Measurements from ENCODE around the gene RNF126.

The RNF126 gene

DNA sequence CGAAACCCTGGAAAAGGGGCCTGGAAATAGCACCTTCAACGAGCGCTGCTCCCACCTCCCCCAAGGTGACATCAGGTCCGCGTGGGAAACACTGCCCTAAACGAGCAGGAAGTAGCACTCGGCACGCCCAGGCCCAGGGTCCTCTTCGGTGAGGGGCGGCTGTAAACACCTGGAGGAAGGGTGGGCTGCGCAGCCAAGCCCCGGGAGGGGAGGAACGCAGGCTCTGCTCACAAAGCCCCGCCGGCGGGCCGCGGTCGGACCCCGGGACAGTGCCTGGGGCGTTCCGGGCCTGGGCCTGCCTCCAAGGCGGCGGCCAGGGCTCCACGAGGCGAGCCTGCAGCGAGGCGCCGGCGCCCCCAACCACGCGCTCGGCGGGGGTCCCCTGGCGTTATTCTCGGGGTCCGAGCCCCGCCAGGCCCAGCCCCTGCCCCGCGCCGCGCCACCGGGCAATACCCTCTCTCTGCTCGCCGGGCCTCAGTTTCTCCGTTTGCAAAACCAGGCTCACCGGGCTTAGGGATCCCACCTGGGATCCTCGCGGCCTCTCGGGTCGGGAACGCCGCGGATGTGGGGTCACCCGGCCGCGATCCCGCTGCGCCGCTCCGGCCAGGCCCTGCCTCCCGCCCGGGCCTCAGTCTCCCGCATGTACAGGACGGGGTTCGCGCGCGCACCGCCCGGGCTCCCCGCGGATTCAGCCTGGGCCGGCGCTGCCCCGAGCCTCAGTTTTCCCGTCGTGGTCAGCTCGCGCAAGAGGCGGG is 630 bp downstream of the RNF126 start:
- peak; percentile 83 for DNase-seq

DNA sequence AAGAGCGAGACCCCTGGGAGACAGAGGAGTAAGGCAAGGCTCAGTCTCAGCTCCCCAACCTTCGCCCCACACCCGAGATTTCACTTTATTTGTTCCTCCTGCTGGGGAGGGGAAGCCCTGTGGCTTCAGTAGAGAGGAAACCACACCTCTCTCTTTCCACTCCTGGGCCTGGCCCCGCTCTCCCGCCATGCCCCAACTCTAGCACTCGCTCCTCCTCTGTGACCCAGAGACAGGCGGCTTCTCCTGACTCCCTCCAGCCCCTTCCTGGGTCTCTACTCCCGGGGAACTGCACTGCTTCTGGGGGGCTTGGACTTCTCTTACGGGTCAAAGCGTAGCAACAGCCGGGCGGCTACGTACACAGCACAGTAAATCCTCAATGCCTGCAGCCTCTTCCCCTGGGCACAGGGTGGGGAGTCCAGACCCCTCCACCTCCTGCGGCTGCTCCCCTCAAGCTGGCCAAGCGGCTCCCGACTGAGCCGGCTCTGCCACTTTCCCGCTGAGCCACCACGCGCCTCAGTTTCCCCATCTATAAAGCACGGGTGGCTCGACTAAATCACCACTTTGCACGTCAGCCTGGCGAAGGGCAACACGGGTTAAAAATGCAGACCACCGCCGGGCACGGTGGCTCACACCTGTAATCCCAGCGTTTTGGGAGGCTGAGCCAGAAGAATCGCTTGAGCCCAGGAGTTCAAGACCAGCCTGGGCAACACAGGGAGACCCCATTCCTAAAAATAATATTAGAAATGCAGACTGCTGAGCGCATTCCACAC is 1.4 kb downstream of the RNF126 start:
- DNase-seq = peak; percentile 84

DNA sequence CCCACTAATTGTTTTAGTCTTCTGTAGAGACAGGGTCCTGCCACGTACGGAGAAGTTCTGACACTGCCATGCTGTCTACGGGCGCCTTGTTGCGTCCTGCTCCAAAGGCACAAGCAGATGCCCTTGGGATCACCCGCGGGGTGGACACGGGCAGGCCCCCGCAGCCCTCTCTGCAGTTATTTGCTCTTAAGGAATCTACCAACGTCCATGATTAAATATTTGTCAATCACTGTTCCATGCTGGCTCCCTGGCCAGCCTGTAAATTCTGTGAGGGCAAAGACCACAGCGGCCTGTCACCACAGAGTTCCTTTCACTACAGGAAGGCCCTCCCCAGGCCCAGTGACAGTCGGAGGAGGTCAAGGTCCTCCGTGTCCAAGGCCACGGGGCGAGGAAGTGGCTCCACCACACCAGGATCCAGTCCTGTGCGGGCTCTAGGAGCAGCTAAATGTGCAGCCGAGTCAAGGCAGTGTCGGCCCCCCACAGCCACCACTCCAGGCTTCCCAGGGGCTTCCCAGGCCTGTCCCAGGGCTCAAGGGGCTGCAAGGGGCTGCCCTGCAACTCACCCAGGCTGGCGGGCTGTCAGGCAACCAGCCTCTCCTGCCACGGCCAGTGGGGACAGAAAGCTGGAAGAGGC is 2.1 kb downstream of the RNF126 start:
- DNase-seq = no peak

DNA sequence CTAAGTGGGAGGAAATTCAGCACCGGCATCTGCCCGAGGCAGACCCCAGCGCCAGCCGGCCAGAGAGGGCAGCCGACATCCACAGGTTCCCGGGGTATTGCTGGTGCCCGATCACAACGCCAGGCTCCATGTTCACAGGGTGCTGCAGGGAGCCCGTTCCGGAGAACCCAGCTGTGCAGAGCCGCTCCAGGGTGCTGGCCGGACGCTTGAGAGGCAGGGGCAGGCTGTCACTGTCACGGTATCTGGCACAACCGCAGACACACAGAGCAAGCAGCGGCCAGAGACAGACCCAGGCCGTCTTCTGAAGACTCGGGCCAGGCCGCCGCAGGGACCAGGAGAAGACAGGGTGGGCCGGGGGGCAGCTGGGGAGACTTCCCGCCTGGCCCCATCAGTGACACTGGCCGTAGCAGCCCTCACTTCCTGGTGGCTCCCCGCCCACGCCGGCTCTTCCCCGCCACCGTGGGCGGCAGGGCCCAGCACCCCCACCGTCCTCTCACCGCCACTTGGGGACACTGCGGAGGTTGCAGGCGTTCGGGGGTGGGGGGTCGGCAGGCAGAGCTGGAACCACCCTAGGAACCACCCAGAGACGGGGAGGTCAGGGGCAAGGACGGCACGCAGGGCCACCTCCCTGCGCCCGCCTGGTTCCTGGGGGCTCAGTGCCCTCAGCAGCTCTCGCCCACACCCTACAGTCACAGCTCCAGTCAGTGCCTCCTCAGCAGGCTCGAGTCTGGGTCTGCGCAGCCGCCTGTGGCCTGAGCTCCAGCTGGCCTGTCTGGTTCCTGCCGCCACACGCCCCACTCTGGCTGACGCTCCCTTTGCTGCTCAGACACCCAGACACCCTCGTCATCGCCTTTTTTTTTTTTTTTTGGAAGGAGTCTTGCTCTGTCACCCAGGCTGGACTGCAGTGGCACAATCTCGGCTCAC is 3.8 kb downstream of the RNF126 start:
- DNase-seq = no peak

DNA sequence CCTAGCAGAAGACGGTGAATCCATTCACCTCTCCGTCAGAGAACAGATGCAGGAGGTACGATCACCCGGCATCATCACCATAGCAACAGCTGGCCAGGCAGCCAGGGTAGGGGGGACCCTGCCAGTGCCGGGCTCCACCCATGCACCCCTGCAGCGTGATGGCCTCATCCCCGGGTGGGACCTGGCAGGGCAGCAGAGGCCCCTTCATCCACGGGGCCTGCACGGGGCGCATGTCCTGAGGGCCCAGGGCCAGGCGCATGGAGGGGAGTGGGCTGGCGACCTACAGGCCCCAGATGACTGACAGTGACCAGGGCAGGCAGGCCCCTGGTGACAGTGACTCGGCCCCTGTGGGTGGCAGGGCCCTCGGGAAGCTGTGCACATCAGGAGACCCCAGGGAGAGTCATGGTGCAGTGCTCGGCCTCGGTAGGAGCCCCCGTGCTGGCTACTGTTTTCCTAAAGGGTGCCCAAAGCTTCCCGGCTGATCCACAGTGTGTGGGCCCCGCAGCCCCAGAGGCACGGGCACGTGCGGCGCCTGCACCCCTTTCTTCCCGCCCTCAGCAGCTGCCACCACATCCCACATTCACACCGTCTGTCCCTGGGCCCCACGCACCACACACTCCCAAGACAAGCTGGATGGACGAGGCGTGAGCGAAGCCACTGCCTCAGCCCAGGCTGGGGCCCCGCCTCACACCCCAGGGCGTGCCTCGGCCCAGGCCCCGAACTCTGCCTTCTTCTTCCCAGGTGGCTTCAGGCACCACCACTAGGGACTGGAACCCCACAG is 4.8 kb downstream of the RNF126 start:
- no peak for DNase-seq

DNA sequence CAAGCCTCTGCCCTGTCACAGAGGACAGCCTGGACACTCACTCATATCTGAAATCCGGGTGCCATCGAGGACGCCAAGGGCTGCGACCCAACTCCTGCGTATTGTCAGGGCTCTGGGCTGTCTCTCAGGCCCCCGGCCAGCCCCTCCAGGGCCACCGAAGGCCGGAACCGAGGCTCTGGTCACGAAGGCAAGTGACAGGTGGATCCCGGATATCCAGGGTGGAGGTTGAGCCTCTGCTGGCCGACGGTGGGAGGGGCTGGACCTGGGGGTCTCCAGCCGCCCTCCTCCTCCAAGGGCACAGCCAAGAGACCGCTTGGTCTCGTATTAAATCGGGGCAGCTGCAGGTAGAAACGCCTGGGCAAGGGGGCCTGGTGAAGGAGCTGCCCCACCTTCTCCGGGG is 5.4 kb downstream of the RNF126 start:
- no peak for DNase-seq

DNA sequence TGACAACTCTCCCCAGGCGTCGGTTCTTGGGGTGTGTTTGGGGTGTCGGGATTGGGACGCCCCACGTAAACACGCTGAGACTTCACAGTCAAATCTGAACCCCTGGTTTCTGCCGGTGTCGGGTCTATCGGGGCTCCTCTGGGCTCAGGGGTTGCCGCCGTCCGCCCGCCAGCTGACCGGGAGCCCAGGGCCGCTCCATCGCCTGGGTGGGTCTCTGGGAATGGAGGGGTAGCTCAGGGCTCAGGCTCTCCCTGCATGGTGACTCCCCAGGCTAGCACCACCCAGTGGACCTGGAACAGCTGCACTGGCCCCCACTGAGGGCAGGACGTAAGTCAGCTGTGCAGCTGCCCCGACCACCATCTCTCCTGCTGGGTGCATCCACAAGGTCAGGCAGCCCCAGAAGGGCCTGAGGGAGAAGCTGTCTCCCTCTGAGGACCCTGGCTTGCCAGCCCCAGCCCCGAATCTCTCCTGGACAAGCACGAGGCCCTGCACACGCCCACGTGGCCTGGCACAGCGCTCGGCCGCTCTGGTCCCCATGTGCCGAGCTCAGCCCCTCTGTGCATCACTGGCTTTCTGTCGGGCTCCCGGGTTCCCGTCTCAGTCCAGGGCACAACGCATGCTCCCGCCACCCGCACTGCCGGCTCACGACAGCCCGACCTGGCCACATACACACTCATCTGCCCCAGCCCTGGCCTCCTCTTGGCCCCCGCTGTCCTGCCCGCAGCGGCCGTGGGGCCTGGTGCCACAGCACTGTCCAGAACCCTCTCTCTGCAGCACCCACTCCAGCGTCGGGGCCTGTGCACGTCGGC is 6.1 kb downstream of the RNF126 start:
- DNase-seq = no peak

DNA sequence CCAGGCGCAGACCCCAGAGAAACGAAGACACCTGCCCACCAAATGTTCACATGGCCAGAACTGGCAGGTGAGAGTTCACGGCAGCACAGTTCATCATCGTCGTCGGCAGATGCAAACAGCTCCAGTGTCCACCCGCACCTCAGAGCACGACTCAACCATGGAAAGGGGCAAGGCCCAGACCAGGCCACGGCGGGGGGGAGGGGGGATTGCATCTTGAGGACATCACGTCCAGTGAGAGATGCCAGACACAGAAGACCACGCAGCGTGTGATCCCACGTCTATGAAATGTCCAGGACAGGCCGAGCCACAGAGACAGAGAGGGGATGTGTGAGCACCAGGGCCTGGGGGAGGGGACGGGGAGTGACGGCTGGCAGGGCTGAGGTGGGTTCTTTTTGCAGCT is 7.3 kb downstream of the RNF126 start:
- no peak for DNase-seq

DNA sequence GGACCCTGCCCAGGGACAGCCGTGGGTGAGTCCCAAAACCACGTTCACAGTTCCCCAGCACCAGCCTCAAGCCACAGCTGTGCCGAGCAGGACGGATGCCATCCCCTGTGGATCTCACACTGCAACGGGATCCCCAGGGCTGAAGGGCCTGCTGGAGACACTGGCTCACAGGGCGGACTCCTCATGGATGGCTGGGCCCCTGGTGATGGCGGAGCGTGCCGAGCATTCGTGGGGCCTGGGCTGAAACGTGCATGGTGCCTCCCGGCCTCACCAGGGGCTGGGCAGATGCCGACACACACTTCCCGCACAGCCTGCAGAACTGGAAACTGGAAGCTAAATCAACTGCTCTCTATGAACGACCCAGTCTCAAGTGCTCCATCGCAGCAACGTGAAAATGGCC is 9.6 kb downstream of the RNF126 start:
- no peak for DNase-seq

DNA sequence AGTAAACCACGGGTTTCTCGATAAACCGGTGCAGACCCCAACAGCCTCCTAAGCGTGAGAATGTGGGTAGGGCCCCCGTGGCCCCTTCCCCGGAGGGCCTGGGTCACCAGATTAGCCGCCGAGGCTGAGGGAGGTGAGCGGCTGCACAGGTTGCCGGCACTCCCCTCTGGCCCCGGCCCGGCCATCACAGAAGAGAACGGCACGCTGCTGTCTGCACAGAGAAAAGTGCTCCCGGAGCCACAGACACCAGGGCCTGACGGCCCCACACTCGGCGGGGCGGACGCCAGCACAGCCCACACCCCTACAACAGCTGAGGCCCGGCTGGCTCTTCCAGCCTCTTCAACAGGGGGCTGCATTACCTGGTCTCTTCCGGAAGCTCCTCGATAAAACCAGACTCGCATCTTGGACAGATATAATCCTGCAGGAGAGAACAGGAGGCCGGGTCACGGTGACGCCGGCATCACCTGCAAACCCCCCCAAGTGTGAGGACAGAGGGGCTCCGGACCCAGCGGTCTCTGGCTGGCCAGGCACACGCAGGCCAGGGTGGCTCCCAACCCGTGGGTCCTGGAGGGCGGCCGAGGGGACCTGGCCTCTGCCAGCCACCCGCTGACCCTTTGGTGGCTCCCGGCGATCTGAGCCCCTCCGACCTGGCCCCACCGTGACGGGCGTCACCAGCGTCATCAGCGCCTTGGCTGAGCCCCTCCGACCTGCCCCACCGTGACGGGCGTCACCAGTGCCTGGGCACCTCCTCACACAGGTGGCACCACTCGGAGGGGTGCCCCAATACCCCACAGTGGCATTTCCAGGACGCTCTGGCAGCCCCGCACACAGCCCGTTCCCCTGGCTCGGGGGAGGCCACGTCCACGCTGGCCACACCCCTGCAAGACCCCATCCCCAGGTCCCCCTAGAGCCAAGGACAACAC is 10.3 kb downstream of the RNF126 start:
- DNase-seq = no peak

DNA sequence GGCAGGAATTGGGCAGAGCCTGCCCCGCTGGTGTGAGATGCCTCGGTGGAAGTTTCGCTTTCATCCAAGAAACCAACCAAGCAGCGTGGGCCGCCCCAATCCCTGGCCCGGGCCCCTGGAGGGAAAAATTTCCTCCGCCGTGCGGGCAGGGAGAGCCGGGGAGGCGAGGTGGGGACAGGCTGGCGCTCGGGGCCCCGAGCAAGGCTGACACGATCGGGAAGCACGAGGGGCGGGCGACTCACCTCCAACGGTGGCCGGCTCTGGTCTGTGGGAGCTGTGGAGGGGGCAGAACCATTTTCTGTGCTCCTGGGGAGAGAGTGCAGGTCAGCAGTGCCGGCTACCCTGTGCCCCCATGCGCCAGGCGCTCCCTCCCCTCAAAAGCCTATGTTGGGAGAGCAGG is 11.0 kb downstream of the RNF126 start:
- DNase-seq = no peak

DNA sequence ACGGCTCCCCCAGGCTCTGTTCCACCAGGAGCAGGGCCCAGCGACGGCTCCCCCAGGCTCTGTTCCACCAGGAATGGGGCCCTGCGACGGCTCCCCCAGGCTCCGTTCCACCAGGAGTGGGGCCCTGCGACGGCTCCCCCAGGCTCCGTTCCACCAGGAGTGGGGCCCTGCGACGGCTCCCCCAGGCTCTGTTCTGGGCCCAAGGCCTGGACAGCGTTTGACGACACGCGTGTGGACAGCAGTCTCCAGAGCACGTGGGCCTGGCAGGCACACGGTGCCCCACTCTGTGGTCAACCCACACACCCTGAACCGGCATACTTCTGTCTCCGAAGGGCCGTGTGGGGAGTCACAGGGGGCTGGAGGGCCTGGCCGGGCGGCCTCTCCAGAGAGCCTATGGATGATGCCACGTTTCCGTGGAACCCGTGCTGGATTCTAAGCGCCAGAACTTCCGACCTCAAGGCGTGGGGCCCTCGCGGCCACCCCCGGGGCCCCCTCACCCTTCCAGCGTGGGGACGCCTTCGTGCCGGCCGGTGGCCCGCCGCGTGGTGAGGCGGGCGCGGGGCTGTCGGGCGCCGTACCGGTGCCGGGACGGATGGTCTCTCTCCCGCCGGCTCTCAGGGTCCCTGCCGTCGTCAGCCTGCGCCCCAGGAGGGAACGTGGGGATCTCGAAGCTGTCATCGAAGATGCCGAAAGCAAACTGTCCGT is 11.7 kb downstream of the RNF126 start:
- DNase-seq = no peak

DNA sequence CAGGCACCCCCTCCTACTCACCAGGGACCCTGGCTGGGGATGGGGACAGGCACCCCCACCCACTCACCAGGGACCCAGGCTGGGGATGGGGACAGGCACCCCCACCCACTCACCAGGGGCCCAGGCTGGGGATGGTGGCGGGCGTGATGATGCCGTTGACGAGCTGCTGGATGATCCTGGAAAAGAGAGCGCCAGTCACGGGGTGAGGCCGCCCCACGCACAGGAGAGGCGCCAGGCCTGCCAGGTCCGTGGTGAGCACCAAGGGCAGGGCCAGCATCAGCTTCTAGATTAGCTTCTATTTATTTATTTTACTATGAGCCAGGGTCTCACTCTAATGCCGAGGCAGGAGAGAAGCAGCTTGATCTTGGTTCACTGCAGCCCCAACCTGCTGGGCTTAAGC is 12.9 kb downstream of the RNF126 start:
- no peak for DNase-seq

DNA sequence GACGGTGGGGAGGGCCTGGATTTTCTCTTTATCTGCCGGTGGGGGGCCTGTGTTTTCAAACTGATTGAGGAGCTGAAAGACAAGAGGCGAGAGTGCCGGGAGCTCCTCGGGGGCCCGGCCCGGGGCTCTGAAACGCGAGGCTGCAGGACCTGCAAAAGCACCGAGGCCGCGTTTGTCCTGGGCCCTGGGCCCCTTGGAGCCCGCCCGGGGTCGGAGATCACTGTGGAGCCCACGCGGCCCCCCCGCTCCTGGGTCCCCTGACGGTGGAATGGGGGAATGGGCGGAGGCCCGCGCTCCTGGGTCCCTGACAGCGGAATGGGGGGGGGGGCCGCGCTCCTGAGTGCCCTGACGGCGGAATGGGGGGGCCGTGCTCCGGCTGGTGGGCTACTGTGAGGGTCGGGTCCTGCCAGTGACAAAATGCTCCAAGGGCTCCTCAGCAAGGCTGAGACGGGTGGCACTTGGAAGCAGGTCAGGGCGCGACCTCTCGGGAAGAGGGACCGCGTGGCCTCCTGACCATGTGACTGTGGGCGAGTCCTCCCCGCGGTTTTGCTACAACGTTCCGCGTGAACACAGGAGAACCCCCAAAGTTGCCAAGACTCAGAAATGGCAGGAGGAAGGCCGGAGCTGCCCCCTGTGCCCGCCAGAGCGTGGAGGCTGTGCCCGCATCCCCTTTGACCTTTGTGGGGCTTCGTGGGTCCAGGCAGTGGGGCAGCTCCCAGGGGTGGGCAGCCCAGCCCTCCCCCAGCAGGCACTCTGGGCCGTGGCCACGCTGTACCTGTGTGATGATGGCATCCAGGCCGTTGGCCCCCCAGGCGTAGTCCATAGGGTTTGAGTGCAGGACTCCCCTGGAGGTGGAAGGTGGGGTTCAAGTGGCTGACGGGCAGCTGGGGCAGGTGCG is 13.9 kb downstream of the RNF126 start:
- no peak for DNase-seq

DNA sequence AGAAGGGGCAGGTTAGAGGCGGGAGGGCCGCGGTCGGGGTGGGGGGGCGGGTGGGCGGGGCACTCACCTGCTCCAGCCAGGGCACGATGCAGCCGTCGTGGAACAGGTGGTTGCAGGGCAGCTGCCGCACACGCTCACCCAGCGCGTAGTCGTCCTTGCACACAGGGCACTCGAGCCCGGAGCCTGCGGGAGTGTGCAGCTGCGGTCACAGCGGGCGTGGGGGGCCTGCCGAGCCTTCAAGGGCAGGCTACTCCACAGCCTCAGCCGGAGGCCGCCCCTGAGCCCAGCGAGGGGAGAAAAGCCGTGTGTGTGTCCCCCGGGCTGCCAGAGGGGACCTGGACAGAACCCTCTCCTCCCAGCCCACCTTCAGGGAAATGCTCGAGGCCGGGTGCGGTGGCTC is 14.7 kb downstream of the RNF126 start:
- DNase-seq = no peak

DNA sequence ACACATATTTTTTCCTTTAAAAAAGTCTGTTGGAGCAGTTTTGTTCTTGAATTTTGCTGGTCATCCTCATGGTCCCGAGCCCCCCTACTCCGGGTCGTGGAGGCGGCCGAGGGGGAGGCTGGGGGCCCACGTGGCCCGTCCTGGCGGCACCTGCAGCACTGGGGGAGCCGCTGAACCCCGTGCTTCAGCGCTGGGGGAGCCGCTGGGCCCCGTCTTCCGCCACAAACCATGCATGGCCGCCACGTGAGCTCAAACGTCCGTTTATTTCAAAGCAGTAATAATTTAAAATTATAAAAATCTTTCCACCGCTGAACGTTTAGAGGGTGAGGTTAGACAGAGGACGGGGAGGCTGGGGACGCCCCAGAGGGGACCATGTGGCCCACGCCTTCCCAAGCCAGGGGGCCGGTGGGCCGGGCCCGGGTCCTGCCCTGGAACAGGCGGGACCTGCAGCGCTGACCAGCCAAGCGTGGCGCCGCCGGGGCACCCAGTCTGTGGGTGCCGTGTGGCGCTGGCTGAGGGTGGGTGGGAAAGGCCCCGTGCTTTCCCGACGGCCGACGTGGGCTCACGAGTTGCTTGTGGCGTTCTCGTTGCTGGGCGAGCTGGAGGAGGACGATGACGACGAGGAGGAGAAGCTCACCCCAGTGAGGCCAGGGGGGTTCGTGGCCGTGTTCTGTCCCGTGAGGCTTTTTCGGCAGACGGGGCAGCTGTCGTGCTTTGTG is 15.3 kb downstream of the RNF126 start:
- DNase-seq = no peak

DNA sequence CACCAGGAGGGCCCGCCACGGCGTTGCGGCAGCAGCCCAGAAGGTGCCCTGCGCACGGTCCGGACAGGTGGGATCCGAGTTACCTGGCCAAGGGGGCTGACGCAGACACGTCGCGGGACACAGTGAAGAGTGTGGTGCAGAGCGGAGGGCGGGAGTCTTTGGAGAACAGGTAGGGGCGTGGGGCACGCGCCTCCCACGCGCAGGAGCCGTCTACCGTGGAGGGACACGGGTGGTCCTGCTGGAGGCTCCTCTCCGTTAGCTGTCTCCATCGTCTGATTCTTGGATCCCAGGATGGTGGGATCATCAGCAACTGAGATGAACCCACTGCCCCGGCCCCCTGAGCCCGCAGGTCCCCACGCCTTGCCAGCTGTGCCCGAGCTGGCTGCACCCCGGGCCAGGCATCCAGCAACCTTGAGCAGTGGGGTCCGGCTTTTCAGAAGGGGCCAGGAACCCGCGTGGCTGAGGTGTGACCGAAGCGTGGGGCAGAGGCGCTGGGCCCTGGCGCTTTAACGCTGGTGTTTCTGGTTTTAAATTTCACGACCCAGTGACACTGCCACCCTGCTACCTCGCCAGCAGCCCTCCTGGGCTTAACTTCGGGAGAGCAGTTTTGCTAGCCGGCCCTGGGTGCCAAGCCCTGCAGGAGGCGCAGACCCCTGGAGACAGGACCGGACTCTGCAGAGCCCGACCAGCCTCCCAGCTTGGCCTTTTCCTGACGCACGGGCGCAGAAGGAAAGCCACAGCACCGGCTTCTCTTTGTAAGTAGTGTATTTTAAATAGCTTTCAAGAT is 16.0 kb downstream of the RNF126 start:
- DNase-seq = no peak

All from hematopoietic multipotent progenitor cell treated with erythropoietin and hydrocortisone succinate and interleukin-3 and kit ligand, for 6 days (in vitro differentiated cells).